ENCODE data around the gene MUC7. TPM values are rescaled to one million over a fixed set of nuclear protein-coding genes. Genes with fewer than 3 reads are reported as not detected.
"Not testable (repeated sequence)": the region's sequence is repeated elsewhere in the genome, so short reads cannot be mapped to it uniquely, and the experiment has no call there.

The MUC7 gene
- total and polyA plus RNA-seq, 2 of the 13 experiments (the other 11 are each of a cell fraction or from before 2014, with no cell fraction given) = 0.03 TPM; not detected in 1

- no peak overlapping the region for H3K4me2 ChIP-seq (ENCODE audit: low read depth, low read length)
- no peaks in the 10 kb centered on the region; a peak in 2 of 5 replicates for H3K27me3 ChIP-seq (ENCODE audit: control insufficient read depth in 1 of 2, insufficient read depth in 2 of 2, low read length in 2 of 2)
- no peaks in the 10 kb centered on the region for H3K79me2 ChIP-seq (ENCODE audit: insufficient read depth, low read length)
- BruUV-seq (replicated peaks) = no TSS peak
- H3K4me1 ChIP-seq (ENCODE audit: insufficient read depth, low read length) = no peaks in the 10 kb centered on the region
- FAIRE-seq (no peak), ATAC-seq (no peak), DNase-seq (ENCODE audit: low spot score) (no peak)
- in situ Hi-C loops (cut with HindIII; ENCODE audit: extremely low pct_ligation_motif_present, low pct_unique_long_range_greater_than_20kb) = no loop called here
- H4K20me1 ChIP-seq (ENCODE audit: insufficient read depth, low read length) = no peaks in the 10 kb centered on the region
- intact Hi-C loops (cut with micrococcal nuclease; ENCODE audit: unreplicated experiment) = no loop called here
- ChIA-PET CTCF (ENCODE audit: low intra/inter-chr PET ratio, low total read pairs) (no interaction called here), POLR2A (no interaction called here)
- TF ChIP-seq ZNF180 (CRISPR knock-in tag; IDR thresholded peaks at IDR 0.05; ENCODE audit: borderline replicate concordance, low read depth) = no peak
- no peak for TF ChIP-seq ZNF160 (CRISPR knock-in tag; IDR thresholded peaks at IDR 0.05)
- TF ChIP-seq ZNF781 (CRISPR knock-in tag; IDR thresholded peaks at IDR 0.05; ENCODE audit: borderline replicate concordance, not compliant biosample characterization) = no peak
- no peak for TF ChIP-seq BRCA1 (CRISPR knock-in tag; IDR thresholded peaks at IDR 0.05)
- TF ChIP-seq ZXDC (CRISPR knock-in tag; IDR thresholded peaks at IDR 0.05) = no peak
- TF ChIP-seq ZNF264 (CRISPR knock-in tag; IDR thresholded peaks at IDR 0.05) = no peak
- TF ChIP-seq NFKBIZ (CRISPR knock-in tag; IDR thresholded peaks at IDR 0.05) = no peak
- no peak for TF ChIP-seq KLF12 (CRISPR knock-in tag; IDR thresholded peaks at IDR 0.05; ENCODE audit: borderline replicate concordance)
- no peak for TF ChIP-seq FOXO1 (CRISPR knock-in tag; IDR thresholded peaks at IDR 0.05)
- no peak overlapping the region for H3K4me3 ChIP-seq (replicated peaks in 1 of 3; ENCODE audit: insufficient read depth in 1 of 3, low read depth in 2 of 3, low read length in 3 of 3)
- no peaks in the 10 kb centered on the region for H3K9me3 ChIP-seq (ENCODE audit: low read length)
- WGBS (ENCODE audit: low lambda C conversion rate) = 85% methylated on average over 6 of the region's 6 CpGs
- H3K27ac ChIP-seq (ENCODE audit: extremely low read length, insufficient read depth, low read length) = no peak overlapping the region
- no peak overlapping the region for H3K9ac ChIP-seq (ENCODE audit: insufficient read depth, low read depth, low read length)
- H3K36me3 ChIP-seq (replicated peaks in 1 of 2; ENCODE audit: control insufficient read depth in 1 of 2, insufficient read depth in 2 of 2, low read length in 2 of 2) = no peaks in the 10 kb centered on the region
- H2AFZ ChIP-seq (ENCODE audit: low read length) = no peak overlapping the region
Measured at GRCh38 chr4:70496231-70496630, 24.2 kb downstream of the MUC7 start.

GRCh38 chr4:70501838-70502237 is 29.8 kb downstream of the MUC7 start:
- H3K4me2 ChIP-seq (ENCODE audit: low read depth, low read length); CTCF ChIA-PET (ENCODE audit: low intra/inter-chr PET ratio, low total read pairs); FAIRE-seq; H3K4me3 ChIP-seq (replicated peaks in 1 of 3; ENCODE audit: insufficient read depth in 1 of 3, low read depth in 2 of 3, low read length in 3 of 3); H3K27ac ChIP-seq (ENCODE audit: extremely low read length, insufficient read depth, low read length); H3K79me2 ChIP-seq (ENCODE audit: insufficient read depth, low read length); BruUV-seq (replicated peaks); ATAC-seq; H2AFZ ChIP-seq (ENCODE audit: low read length); H3K4me1 ChIP-seq (ENCODE audit: insufficient read depth, low read length); H3K9ac ChIP-seq (ENCODE audit: insufficient read depth, low read depth, low read length); H3K27me3 ChIP-seq (ENCODE audit: control insufficient read depth in 1 of 2, insufficient read depth in 2 of 2, low read length in 2 of 2); DNase-seq (ENCODE audit: low spot score); H4K20me1 ChIP-seq (ENCODE audit: insufficient read depth, low read length); POLR2A ChIA-PET; H3K9me3 ChIP-seq (ENCODE audit: low read length); H3K36me3 ChIP-seq (replicated peaks in 1 of 2; ENCODE audit: control insufficient read depth in 1 of 2, insufficient read depth in 2 of 2, low read length in 2 of 2): not testable (repeated sequence)
- 83% methylated on average over 8 of the region's 8 CpGs for WGBS (ENCODE audit: low lambda C conversion rate)
- in situ Hi-C loops (cut with HindIII; ENCODE audit: extremely low pct_ligation_motif_present, low pct_unique_long_range_greater_than_20kb) (loop anchor here (25.0 kb wide), 1 partner anchor 815 kb away; no protein-coding TSS in a partner anchor), intact Hi-C loops (cut with micrococcal nuclease; ENCODE audit: unreplicated experiment) (loop anchor here (5.0 kb wide), 1 partner anchor 700 kb away; no protein-coding TSS in a partner anchor)

Measured in HepG2 (cell line).